Mesenchymal stem cell (in vitro differentiated cells and primary cell): Measurements from ENCODE around the gene HIVEP3.

Experiments
- DNase-seq: peaks from one replicate; pipeline ENCODE4 v3.0.0-alpha.2; 2013
- H2AFZ ChIP-seq: one replicate; pipeline ENCODE4 v1.6.1; 2013; ENCODE audit warnings: low read depth, mild to moderate bottlenecking, control low read depth, inconsistent platforms, low read length, moderate library complexity
- H2AK5ac ChIP-seq: 2 replicates; pipeline ENCODE4 v1.6.1; 2013; ENCODE audit warnings: low read length, moderate library complexity, mild to moderate bottlenecking, inconsistent platforms; ENCODE audit not compliant: severe bottlenecking
- H2BK120ac ChIP-seq: one replicate; pipeline ENCODE4 v1.6.1; 2013; ENCODE audit warnings: low read depth, mild to moderate bottlenecking, inconsistent platforms, low read length, moderate library complexity
- H2BK12ac ChIP-seq, 2 experiments: one replicate each; pipeline ENCODE4 v1.6.1; 2013; ENCODE audit warnings: inconsistent platforms in 2 of 2, low read length in 2 of 2, mild to moderate bottlenecking in 2 of 2, moderate library complexity in 2 of 2, control low read depth in 1 of 2
- H2BK15ac ChIP-seq: one replicate; pipeline ENCODE4 v1.6.1; 2013; ENCODE audit warnings: mild to moderate bottlenecking, low read depth, inconsistent platforms; ENCODE audit not compliant: poor library complexity, severe bottlenecking
- H2BK5ac ChIP-seq: 2 replicates; pipeline ENCODE4 v1.6.1; 2013; ENCODE audit warnings: low read depth, mild to moderate bottlenecking, low read length, control low read depth, inconsistent platforms; ENCODE audit not compliant: poor library complexity, severe bottlenecking
- H3K14ac ChIP-seq, 2 experiments: one replicate each; pipeline ENCODE4 v1.6.1; 2013; ENCODE audit warnings: inconsistent platforms in 2 of 2, low read length in 2 of 2, control low read depth in 1 of 2, mild to moderate bottlenecking in 1 of 2, moderate library complexity in 1 of 2
- H3K18ac ChIP-seq, 2 experiments: one replicate each; pipeline ENCODE4 v1.6.1; 2013; ENCODE audit warnings: inconsistent platforms in 2 of 2, low read length in 2 of 2, control low read depth in 1 of 2, low read depth in 1 of 2, mild to moderate bottlenecking in 1 of 2
- H3K23ac ChIP-seq, 2 experiments: one replicate each; pipeline ENCODE4 v1.6.1; 2013; ENCODE audit warnings: inconsistent platforms in 2 of 2, low read length in 2 of 2, mild to moderate bottlenecking in 2 of 2, moderate library complexity in 2 of 2, control low read depth in 1 of 2
- H3K27ac ChIP-seq: 2 replicates; pipeline ENCODE4 v1.5.1; 2013; ENCODE audit warnings: mild to moderate bottlenecking, moderate library complexity, low read length, control low read depth, inconsistent platforms; ENCODE audit not compliant: poor library complexity, severe bottlenecking
- H3K27me3 ChIP-seq, 2 experiments: 2 replicates each; pipeline versions ENCODE4 v1.6.1 to v1.7.0; 2013; ENCODE audit warnings: low read length in 2 of 2, mild to moderate bottlenecking in 2 of 2, moderate library complexity in 2 of 2, control low read depth in 1 of 2, inconsistent platforms in 1 of 2; ENCODE audit not compliant: control insufficient read depth in 1 of 2, insufficient read depth in 1 of 2
- H3K36me3 ChIP-seq, 2 experiments: 2 replicates each; pipeline versions ENCODE4 v1.6.1 to v1.7.0; 2013; ENCODE audit warnings: low read length in 2 of 2, control low read depth in 1 of 2, inconsistent platforms in 1 of 2, low read depth in 1 of 2, mild to moderate bottlenecking in 1 of 2; ENCODE audit not compliant: insufficient read depth in 2 of 2, control insufficient read depth in 1 of 2
- H3K4ac ChIP-seq, 2 experiments: one replicate each; pipeline ENCODE4 v1.6.1; 2013; ENCODE audit warnings: inconsistent platforms in 2 of 2, low read length in 2 of 2, mild to moderate bottlenecking in 2 of 2, moderate library complexity in 2 of 2, control low read depth in 1 of 2, low read depth in 1 of 2
- H3K4me1 ChIP-seq: 2 replicates; pipeline ENCODE4 v1.6.1; 2013; ENCODE audit warnings: low read depth, low read length, control low read depth; ENCODE audit not compliant: control insufficient read depth, insufficient read depth
- H3K4me2 ChIP-seq: 2 replicates; pipeline ENCODE4 v1.6.1; 2013; ENCODE audit warnings: low read length, mild to moderate bottlenecking, inconsistent platforms; ENCODE audit not compliant: poor library complexity, severe bottlenecking
- H3K4me3 ChIP-seq, 2 experiments: 2 replicates each; pipeline versions ENCODE4 v1.5.1 to v1.7.0; 2013; ENCODE audit warnings: low read length in 2 of 2, mild to moderate bottlenecking in 2 of 2, control low read depth in 1 of 2, low read depth in 1 of 2; ENCODE audit not compliant: insufficient read depth in 1 of 2
- H3K79me1 ChIP-seq: replicated peaks from 2 replicates; pipeline ENCODE4 v1.6.1; 2013; ENCODE audit warnings: mild to moderate bottlenecking, control low read depth, low read length, inconsistent platforms; ENCODE audit not compliant: poor library complexity, severe bottlenecking
- H3K9ac ChIP-seq: 2 replicates; pipeline ENCODE4 v1.7.0; 2013; ENCODE audit warnings: mild to moderate bottlenecking, low read length, moderate library complexity
- H3K9me3 ChIP-seq: 2 replicates; pipeline ENCODE4 v1.7.0; 2013; ENCODE audit warnings: mild to moderate bottlenecking, low read length; ENCODE audit not compliant: control insufficient read depth
- H4K8ac ChIP-seq: one replicate; pipeline ENCODE4 v1.6.1; 2013; ENCODE audit warnings: inconsistent platforms, mild to moderate bottlenecking, low read length, moderate library complexity
- H4K91ac ChIP-seq: one replicate; pipeline ENCODE4 v1.6.1; 2013; ENCODE audit warnings: mild to moderate bottlenecking, low read length, inconsistent platforms
- WGBS: methylation state at CpG from one replicate; pipeline ENCODE4 v1.1.7; 2013; ENCODE audit warnings: mixed read lengths; 5-methylcytosine and 5-hydroxymethylcytosine counted together

Gene HIVEP3

GRCh38 chr1:41768583-41768982 lies 150.1 kb downstream of the HIVEP3 start:
- Histone ChIP-seq H3K23ac (no peak overlapping the region), H3K4ac (no peak overlapping the region), H2BK120ac (no peak overlapping the region), H3K18ac (no peak overlapping the region), H3K4me1 (peaks cover 17% of the 10 kb centered on the region), H4K8ac (no peak overlapping the region), H2BK15ac (no peak overlapping the region), H2BK12ac (no peak overlapping the region), H3K4me2 (no peak overlapping the region), H3K27ac (no peak overlapping the region), H2AK5ac (no peak overlapping the region), H3K9ac (no peak overlapping the region), H4K91ac (no peak overlapping the region), H3K36me3 (no peaks in the 10 kb centered on the region), H3K4me3 (no peak overlapping the region), H3K9me3 (no peaks in the 10 kb centered on the region), H3K14ac (no peak overlapping the region), H2BK5ac (no peak overlapping the region), H2AFZ (no peak overlapping the region), H3K27me3 (peaks cover 0 to 16% of the 10 kb centered on the region in 2 experiments), H3K79me1 (peaks cover 13% of the 10 kb centered on the region)
- WGBS: 70% methylated on average over 5 of the region's 6 CpGs
- DNase-seq: no peak

- DNase-seq: no peak
- no peak overlapping the region for H3K4ac ChIP-seq
Measured at GRCh38 chr1:41767534-41768525, 150.9 kb downstream of the HIVEP3 start.

GRCh38 chr1:41766546-41766945 lies 152.2 kb downstream of the HIVEP3 start:
- H3K23ac ChIP-seq: no peak overlapping the region

More at GRCh38 chr1:41767534-41768525, 150.9 kb downstream of the HIVEP3 start:
- Histone ChIP-seq H4K8ac (no peak overlapping the region), H3K4me1 (peaks cover 12% of the 10 kb centered on the region), H3K79me1 (peaks cover 14% of the 10 kb centered on the region), H3K14ac (no peak overlapping the region), H2BK12ac (no peak overlapping the region), H3K9me3 (no peaks in the 10 kb centered on the region), H3K4me3 (no peak overlapping the region), H3K36me3 (no peaks in the 10 kb centered on the region), H2BK120ac (no peak overlapping the region), H3K23ac (no peak overlapping the region), H2BK5ac (no peak overlapping the region), H2BK15ac (no peak overlapping the region), H2AFZ (no peak overlapping the region), H3K18ac (no peak overlapping the region), H2AK5ac (no peak overlapping the region), H4K91ac (no peak overlapping the region), H3K27me3 (peaks cover 0 to 20% of the 10 kb centered on the region in 2 experiments), H3K9ac (no peak overlapping the region), H3K27ac (no peak overlapping the region), H3K4me2 (no peak overlapping the region)
- 76% methylated on average over 8 of the region's 11 CpGs for WGBS

GRCh38 chr1:41766041-41766440 lies 152.7 kb downstream of the HIVEP3 start:
- Histone ChIP-seq H3K14ac (peak overlapping the region in 1 of 2 experiments; percentile 19), H2BK5ac (no peak overlapping the region), H3K79me1 (peaks cover 19% of the 10 kb centered on the region), H2AK5ac (no peak overlapping the region), H3K36me3 (no peaks in the 10 kb centered on the region), H4K8ac (no peak overlapping the region), H4K91ac (no peak overlapping the region), H3K4ac (no peak overlapping the region), H3K4me2 (no peak overlapping the region), H3K9me3 (no peaks in the 10 kb centered on the region), H3K23ac (no peak overlapping the region), H3K4me3 (no peak overlapping the region), H2BK15ac (no peak overlapping the region), H3K27me3 (peaks cover 0 to 23% of the 10 kb centered on the region in 2 experiments), H3K9ac (no peak overlapping the region), H2AFZ (no peak overlapping the region), H3K4me1 (peaks cover 11% of the 10 kb centered on the region), H3K18ac (no peak overlapping the region), H3K27ac (no peak overlapping the region), H2BK120ac (no peak overlapping the region), H2BK12ac (no peak overlapping the region)
- DNase-seq: no peak

More at GRCh38 chr1:41766546-41766945, 152.2 kb downstream of the HIVEP3 start:
- Histone ChIP-seq H3K9ac (no peak overlapping the region), H2BK15ac (no peak overlapping the region), H3K27me3 (peaks cover 0 to 23% of the 10 kb centered on the region in 2 experiments), H2BK120ac (no peak overlapping the region), H3K79me1 (peaks cover 19% of the 10 kb centered on the region), H3K18ac (no peak overlapping the region), H3K27ac (no peak overlapping the region), H2BK5ac (no peak overlapping the region), H4K91ac (no peak overlapping the region), H3K9me3 (no peaks in the 10 kb centered on the region), H2AFZ (no peak overlapping the region), H4K8ac (no peak overlapping the region), H3K4ac (no peak overlapping the region), H2BK12ac (no peak overlapping the region), H2AK5ac (no peak overlapping the region), H3K4me3 (no peak overlapping the region), H3K14ac (no peak overlapping the region), H3K4me2 (no peak overlapping the region), H3K4me1 (peaks cover 13% of the 10 kb centered on the region), H3K36me3 (no peaks in the 10 kb centered on the region)
- DNase-seq: no peak
- WGBS: 97% methylated on average over 2 of the region's 2 CpGs
